Right atrium auricular region (tissue), 2 donors: Measurements from ENCODE around the gene MTSS2. TPM values are rescaled to one million over a fixed set of nuclear protein-coding genes. Genes with fewer than 3 reads are reported as not detected.

Experiments used
- DNase-seq: peaks from one replicate; pipeline ENCODE4 v3.0.0-alpha.2; 2019; ENCODE audit warnings: low spot score
- H3K27ac ChIP-seq, 2 donors: fragments of 200-600 bp; sonication (generic); 1 replicate in 1 of 2; 2 replicates in 1 of 2; pipeline ENCODE4 v1.5.1; 2016 to 2019
- H3K27me3 ChIP-seq, 2 donors: fragments of 200-600 bp; sonication (generic); one replicate each; pipeline versions ENCODE4 v1.5.1 to v1.6.0; 2017 to 2019
- H3K36me3 ChIP-seq: fragments of 200-600 bp; sonication (generic); one replicate; pipeline ENCODE4 v1.5.1; 2016
- H3K4me1 ChIP-seq, 2 donors: fragments of 200-600 bp; sonication (generic); one replicate each; pipeline versions ENCODE4 v1.5.1 to v1.6.0; 2017 to 2019
- H3K4me3 ChIP-seq, 2 donors: fragments of 200-600 bp; sonication (generic); 1 replicate in 1 of 2; 2 replicates in 1 of 2; pipeline ENCODE4 v1.5.1; 2017 to 2019; ENCODE audit warnings: mild to moderate bottlenecking in 1 of 2, moderate library complexity in 1 of 2
- H3K9me3 ChIP-seq, 2 donors: fragments of 200-600 bp; sonication (generic); one replicate each; pipeline ENCODE4 v1.5.1; 2019
- CTCF ChIP-seq, 2 donors: fragments of 200-600 bp; sonication (generic); IDR thresholded peaks; one replicate each; pipeline ENCODE4 v1.5.1; 2019; ENCODE audit warnings: antibody characterized with exemption in 2 of 2
- total RNA-seq, 2 donors: library from RNA; depleted of rRNA; stranded (reverse); fragments of >200 nt; gene quantifications; one replicate each; pipeline ENCODE4 v1.1.0, GENCODE V29; 2016

Gene MTSS2
- total RNA-seq, 2 donors from 2014 or later, result 35.3 to 44.7 TPM

- no peaks in the 10 kb centered on the region for H3K9me3 ChIP-seq
- H3K27ac ChIP-seq, result peak overlapping the region; percentile 85 to 93
- no peak for TF ChIP-seq CTCF (IDR thresholded peaks at IDR 0.05)
- H3K27me3 ChIP-seq, result no peaks in the 10 kb centered on the region
- no peak for DNase-seq
- H3K36me3 ChIP-seq, result no peaks in the 10 kb centered on the region
- peaks cover 0 to 100% of the 10 kb centered on the region in 2 donors for H3K4me1 ChIP-seq
- no peak overlapping the region for H3K4me3 ChIP-seq
Measured at GRCh38 chr16:70694088-70694867, 8.4 kb upstream of the MTSS2 start.

- Histone ChIP-seq H3K4me3 (no peak overlapping the region), H3K9me3 (no peaks in the 10 kb centered on the region), H3K27ac (peak overlapping the region; percentile 85 to 93), H3K27me3 (no peaks in the 10 kb centered on the region), H3K4me1 (peaks cover 0 to 100% of the 10 kb centered on the region in 2 donors), H3K36me3 (no peaks in the 10 kb centered on the region)
- no peak for DNase-seq
- no peak for TF ChIP-seq CTCF (IDR thresholded peaks at IDR 0.05)
Measured at GRCh38 chr16:70692873-70693671, 7.2 kb upstream of the MTSS2 start.

- H3K4me3 ChIP-seq, result no peak overlapping the region
- TF ChIP-seq CTCF (IDR thresholded peaks at IDR 0.05), result no peak
- H3K27ac ChIP-seq, result peak overlapping the region; percentile 85 to 93
- H3K4me1 ChIP-seq, result peaks cover 0 to 100% of the 10 kb centered on the region in 2 donors
- DNase-seq, result no peak
- no peaks in the 10 kb centered on the region for H3K36me3 ChIP-seq
- H3K27me3 ChIP-seq, result no peaks in the 10 kb centered on the region
- no peaks in the 10 kb centered on the region for H3K9me3 ChIP-seq
Measured at GRCh38 chr16:70692130-70692872, 6.4 kb upstream of the MTSS2 start.

GRCh38 chr16:70691223-70692129 lies 5.6 kb upstream of the MTSS2 start:
- TF ChIP-seq CTCF (IDR thresholded peaks at IDR 0.05), result no peak
- Histone ChIP-seq H3K27ac (peak overlapping the region; percentile 85 to 93), H3K9me3 (no peaks in the 10 kb centered on the region), H3K36me3 (no peaks in the 10 kb centered on the region), H3K4me3 (no peak overlapping the region), H3K4me1 (peaks cover 0 to 100% of the 10 kb centered on the region in 2 donors), H3K27me3 (no peaks in the 10 kb centered on the region)
- peak; percentile 93 for DNase-seq
